KOPT-K1 (cell line): Measurements from ENCODE around the gene TAF4B.
"Not testable (repeated sequence)": the region's sequence is repeated elsewhere in the genome, so short reads cannot be mapped to it uniquely, and the experiment has no call there.

Source experiments
- H3K27ac ChIP-seq: fragments of 200-600 bp; sonication (generic); 2 replicates; pipeline ENCODE4 v1.5.1; 2016; ENCODE audit warnings: antibody characterized with exemption, mild to moderate bottlenecking, low read depth, low read length; ENCODE audit not compliant: poor library complexity, severe bottlenecking
- H3K36me3 ChIP-seq: fragments of 200-600 bp; sonication (generic); 2 replicates; pipeline ENCODE4 v1.5.1; 2017; ENCODE audit warnings: antibody characterized with exemption, mild to moderate bottlenecking, low read length, moderate library complexity; ENCODE audit not compliant: insufficient read depth
- H3K9me3 ChIP-seq: fragments of 200-600 bp; sonication (generic); 2 replicates; pipeline ENCODE4 v1.5.1; 2017; ENCODE audit warnings: antibody characterized with exemption, low read length, mild to moderate bottlenecking; ENCODE audit not compliant: insufficient read depth, poor library complexity, severe bottlenecking

TAF4B gene

GRCh38 chr18:26226229-26227050 lies at the start of gene TAF4B:
Gene TAF4B (plus strand): TSS chr18:26226445. CDS start chr18:26226934, 489 bp downstream.
- Histone ChIP-seq H3K36me3 (no peaks in the 10 kb centered on the region), H3K9me3 (no peaks in the 10 kb centered on the region), H3K27ac (peak within 1 kb of the TSS; percentile 77)

GRCh38 chr18:26181343-26181826 lies 44.9 kb upstream of the TAF4B start:
- H3K27ac ChIP-seq, result no peak overlapping the region

DNA sequence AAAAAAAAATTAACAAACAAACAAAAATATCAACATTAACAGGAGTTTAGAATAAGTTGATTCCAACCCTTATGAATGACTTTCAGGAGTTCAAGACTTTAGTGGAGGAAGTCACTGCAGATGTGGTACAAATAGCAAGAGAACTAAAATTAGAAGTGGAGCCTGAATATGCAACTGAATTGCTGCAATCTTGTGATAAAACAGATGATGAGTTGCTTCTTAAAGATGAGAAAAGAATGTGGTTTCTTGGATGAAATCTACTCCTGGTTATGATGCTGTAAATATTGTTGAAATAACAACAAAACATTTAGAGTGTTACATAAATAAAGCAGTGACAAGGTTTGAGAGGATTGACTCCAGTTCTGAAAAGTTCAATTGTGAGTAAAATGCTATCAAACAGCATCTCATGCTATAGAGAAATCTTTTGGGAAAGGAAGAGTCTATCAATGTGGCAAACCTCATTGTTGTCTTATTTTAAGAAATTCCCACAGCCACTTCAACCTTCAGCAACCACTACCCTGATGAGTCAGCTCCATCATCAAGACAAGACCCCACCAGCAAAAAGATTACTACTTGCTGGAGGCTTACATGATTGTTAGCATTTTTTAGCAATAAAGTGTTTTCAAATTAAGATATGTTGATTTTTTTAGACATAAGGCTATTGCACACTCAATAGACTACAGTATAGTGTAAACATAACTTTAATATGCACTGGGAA lies 42.7 kb upstream of the TAF4B start:
- peaks cover 6% of the 10 kb centered on the region; the same call in 1 of the 2 replicates for H3K36me3 ChIP-seq
- H3K27ac ChIP-seq, result no peak overlapping the region
- H3K9me3 ChIP-seq, result peaks cover 10% of the 10 kb centered on the region

More at GRCh38 chr18:26181343-26181826, 44.9 kb upstream of the TAF4B start:
- Histone ChIP-seq H3K36me3 (peaks cover 6% of the 10 kb centered on the region; the same call in 1 of the 2 replicates), H3K9me3 (peaks cover 10% of the 10 kb centered on the region)

DNA sequence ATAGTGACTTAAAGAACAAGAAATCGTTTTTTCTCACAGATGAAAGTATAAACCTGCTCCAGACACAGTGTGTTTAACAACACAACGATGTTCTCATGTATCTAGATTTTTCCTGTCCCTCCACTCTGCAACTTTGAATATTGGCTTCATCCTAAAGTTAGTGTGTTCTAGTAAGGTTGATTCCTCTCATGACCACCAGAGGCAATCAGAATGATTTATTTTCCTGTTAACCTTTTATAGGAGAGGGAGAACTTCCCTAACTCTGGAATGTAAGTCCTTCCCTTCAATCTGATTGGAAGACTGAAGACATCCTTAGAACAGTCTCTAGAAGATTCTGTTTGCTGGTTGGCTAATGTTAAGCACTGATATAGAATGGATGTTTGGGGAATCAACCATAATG lies 41.0 kb upstream of the TAF4B start:
- Histone ChIP-seq H3K27ac (no peak overlapping the region), H3K36me3 (no peaks in the 10 kb centered on the region), H3K9me3 (peaks cover 10% of the 10 kb centered on the region)

GRCh38 chr18:26190506-26190905 lies 35.7 kb upstream of the TAF4B start:
- no peaks in the 10 kb centered on the region for H3K36me3 ChIP-seq
- peak overlapping the region; percentile 66 for H3K27ac ChIP-seq
- H3K9me3 ChIP-seq, result no peaks in the 10 kb centered on the region

GRCh38 chr18:26192233-26192632 lies 34.0 kb upstream of the TAF4B start:
- H3K9me3 ChIP-seq, result no peaks in the 10 kb centered on the region
- H3K27ac ChIP-seq, result no peak overlapping the region
- H3K36me3 ChIP-seq, result no peaks in the 10 kb centered on the region

DNA sequence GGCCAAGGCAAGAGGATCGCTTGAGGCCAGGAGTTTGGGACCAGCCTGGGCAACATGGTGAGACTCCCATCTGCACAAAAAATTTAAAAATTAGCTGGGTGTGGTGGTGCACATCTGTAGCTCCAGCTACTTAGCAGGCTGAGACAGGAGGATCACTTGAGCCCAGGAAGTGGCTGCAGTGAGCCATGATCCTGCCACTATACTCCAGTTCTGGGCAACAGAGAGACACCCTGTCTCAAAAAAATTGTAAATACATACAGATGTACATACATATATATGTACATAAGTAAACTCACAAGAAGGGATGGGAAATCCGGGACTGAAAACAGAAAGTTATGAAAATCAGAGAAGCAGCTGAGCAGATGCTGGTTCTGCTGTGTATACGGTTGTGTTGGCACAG lies 29.6 kb upstream of the TAF4B start:
- no peak overlapping the region for H3K27ac ChIP-seq
- H3K36me3 ChIP-seq, result no peaks in the 10 kb centered on the region
- H3K9me3 ChIP-seq, result peaks cover 4% of the 10 kb centered on the region

GRCh38 chr18:26202001-26202400 lies 24.2 kb upstream of the TAF4B start:
- not testable (repeated sequence) for H3K9me3 ChIP-seq, H3K36me3 ChIP-seq, H3K27ac ChIP-seq

DNA sequence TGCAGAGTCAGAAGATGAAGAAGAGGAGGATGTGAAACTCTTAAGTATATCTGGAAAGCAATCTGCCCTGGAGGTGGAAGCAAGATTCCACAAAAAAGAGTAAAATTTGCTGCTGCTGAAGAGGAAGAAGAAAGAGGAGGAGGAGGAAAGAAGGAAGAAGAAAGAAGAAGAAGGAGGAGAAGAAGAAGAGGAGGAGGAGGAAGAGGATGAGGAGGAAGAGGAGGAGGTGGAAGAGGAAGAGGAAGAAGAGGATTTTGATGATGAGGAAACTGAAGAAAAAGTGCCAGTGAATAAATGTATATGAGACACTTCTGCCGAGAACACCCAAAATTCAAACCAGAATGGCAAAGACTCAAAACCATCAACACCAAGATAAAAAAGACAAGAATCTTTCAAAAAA lies 20.9 kb upstream of the TAF4B start:
- H3K9me3 ChIP-seq, result peaks cover 7% of the 10 kb centered on the region
- no peak overlapping the region for H3K27ac ChIP-seq

DNA sequence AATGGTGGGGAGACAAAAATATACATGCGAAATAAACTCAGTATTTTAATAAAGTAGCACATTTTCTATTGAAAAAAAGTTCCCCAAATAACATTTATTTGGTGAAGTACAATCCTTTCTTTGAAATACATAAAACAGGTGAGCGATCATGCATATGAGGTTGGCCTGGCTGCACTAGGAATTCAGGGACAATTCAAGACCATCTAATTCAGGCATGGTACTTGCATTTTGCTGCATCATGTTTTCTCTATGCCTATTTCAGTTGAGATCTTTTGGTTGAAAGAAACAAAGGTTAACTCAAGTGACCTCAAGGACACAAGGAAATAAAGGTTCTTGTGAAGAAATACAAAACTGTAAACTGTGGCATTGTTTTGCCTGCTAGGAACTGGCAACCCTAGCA lies 19.8 kb upstream of the TAF4B start:
- Histone ChIP-seq H3K36me3 (no peaks in the 10 kb centered on the region), H3K9me3 (peaks cover 10% of the 10 kb centered on the region), H3K27ac (no peak overlapping the region)

More for the DNA sequence above, 20.9 kb upstream of the TAF4B start:
- H3K36me3 ChIP-seq, result no peaks in the 10 kb centered on the region

DNA sequence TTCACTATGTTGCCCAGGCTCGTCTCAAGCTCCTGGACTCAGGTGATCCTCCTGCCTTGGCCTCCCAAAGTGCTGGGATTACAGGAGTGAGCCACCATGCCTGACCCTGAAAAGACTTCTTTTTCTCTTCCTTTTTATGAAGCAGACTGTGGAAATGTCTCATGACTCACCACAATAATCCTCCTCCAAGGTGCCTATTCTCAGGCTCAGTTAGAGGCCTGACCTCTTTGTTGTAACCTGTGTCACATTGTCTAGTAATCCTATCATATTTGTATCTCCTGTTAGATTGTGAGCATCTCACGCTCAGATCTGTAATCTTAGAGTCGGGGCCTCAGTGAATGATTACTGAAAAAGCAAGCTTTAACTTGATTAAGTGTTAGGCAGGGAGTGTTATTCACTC lies 18.3 kb upstream of the TAF4B start:
- no peak overlapping the region for H3K27ac ChIP-seq
- H3K9me3 ChIP-seq, result peaks cover 10% of the 10 kb centered on the region
- no peaks in the 10 kb centered on the region for H3K36me3 ChIP-seq

- Histone ChIP-seq H3K36me3 (no peaks in the 10 kb centered on the region), H3K27ac (no peak overlapping the region), H3K9me3 (peaks cover 10% of the 10 kb centered on the region)
These were observed 17.3 kb upstream of the TAF4B start for GRCh38 chr18:26208977-26209376.

DNA sequence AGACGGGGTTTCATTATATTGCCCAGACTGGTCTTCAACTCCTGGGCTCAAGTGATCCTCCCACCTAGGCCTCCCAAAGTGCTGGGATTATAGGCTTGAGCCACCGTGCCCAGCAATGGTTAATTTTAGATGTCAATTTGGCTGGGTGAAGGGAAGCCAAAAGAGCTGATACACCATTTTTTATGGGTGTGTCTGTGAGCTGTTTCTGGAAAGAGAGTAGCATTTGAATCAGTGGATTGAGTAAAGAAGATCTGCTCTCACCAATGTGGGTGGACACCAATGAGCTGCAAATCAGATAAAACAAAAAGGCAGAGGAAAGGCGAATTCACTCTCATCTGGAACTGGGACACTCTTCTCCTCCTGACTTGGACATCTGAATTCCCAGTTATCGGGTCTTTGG lies 16.1 kb upstream of the TAF4B start:
- Histone ChIP-seq H3K9me3 (peaks cover 10% of the 10 kb centered on the region), H3K36me3 (no peaks in the 10 kb centered on the region)

DNA sequence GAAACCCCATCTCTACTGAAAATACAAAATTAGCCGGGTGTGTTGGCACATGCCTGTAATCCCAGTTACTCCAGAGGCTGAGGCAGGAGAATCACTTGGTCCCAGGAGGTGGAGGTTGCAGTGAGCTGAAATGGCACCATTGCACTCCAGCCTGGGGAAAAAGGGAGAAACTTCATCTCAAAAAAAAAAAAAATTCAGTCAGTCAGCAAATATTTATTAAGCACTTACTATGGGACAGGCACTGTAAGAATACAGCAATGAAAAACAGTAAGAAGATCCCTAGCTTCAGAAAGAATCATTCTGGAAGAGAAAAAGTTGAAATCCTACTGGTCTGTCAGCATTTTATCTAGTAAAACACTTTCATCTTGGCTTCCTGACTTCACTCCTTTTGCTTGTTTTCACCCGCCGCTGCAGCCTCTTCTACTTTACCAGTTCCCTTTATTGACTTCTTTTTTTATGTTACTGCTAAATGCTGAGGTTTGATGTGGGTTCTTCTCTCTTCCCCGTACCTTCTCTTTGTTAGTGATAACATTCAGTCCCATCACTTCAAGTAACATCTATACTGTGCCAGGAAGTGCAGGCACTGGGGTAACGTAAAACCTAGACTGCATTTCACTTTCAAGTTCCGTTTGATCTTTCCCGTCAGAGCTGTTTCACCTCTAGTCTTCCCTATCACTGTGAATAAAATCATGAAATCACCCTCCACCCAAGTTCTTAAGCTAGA lies 10.8 kb upstream of the TAF4B start:
- Histone ChIP-seq H3K36me3 (no peaks in the 10 kb centered on the region), H3K9me3 (peaks cover 7% of the 10 kb centered on the region), H3K27ac (peak overlapping the region; percentile 73)

More for the DNA sequence above, 16.1 kb upstream of the TAF4B start:
- H3K27ac ChIP-seq, result no peak overlapping the region
